ENCODE results near the gene JAK2. TPM values are rescaled to one million over a fixed set of nuclear protein-coding genes. Genes with fewer than 3 reads are reported as not detected.

JAK2 gene
- total RNA-seq, 1 donor from 2014 or later = 28.7 TPM

DNA sequence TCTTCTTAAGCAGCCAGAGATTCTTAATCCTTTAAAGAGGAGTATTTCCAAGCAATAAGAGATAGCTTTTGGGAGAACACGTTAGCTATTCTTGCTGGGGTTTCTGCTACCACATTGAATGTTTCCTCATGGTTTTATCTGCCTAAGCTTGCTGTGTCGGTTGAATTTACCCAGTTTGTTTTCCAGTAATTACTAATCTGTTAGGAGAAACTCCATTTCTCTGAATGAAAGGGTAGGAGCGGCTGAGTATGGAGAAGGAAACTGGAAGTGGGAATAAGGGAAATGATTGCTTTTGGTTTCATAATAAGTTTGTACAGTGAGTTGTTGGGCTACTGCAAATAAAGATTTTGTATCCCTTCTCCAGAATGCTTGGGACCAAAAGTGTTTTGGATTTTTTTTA is 1.2 kb downstream of the JAK2 start:
- H3K36me3 ChIP-seq = peaks cover 8% of the 10 kb centered on the region
- peak overlapping the region; percentile 99 for H3K27ac ChIP-seq (replicated peaks)
- no peak for DNase-seq
- intact Hi-C loops (cut with micrococcal nuclease) = no loop called here
- no peaks in the 10 kb centered on the region for H3K27me3 ChIP-seq (ENCODE audit: low read depth)
- TF ChIP-seq, protein P1, sequence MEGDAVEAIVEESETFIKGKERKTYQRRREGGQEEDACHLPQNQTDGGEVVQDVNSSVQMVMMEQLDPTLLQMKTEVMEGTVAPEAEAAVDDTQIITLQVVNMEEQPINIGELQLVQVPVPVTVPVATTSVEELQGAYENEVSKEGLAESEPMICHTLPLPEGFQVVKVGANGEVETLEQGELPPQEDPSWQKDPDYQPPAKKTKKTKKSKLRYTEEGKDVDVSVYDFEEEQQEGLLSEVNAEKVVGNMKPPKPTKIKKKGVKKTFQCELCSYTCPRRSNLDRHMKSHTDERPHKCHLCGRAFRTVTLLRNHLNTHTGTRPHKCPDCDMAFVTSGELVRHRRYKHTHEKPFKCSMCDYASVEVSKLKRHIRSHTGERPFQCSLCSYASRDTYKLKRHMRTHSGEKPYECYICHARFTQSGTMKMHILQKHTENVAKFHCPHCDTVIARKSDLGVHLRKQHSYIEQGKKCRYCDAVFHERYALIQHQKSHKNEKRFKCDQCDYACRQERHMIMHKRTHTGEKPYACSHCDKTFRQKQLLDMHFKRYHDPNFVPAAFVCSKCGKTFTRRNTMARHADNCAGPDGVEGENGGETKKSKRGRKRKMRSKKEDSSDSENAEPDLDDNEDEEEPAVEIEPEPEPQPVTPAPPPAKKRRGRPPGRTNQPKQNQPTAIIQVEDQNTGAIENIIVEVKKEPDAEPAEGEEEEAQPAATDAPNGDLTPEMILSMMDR (IDR thresholded peaks at IDR 0.05; ENCODE audit: borderline replicate concordance) = no peak
- H3K4me1 ChIP-seq = peaks cover 67% of the 10 kb centered on the region
- peak overlapping the region; percentile 84 for H3K4me3 ChIP-seq
- no peaks in the 10 kb centered on the region for H3K9me3 ChIP-seq (replicated peaks)

DNA sequence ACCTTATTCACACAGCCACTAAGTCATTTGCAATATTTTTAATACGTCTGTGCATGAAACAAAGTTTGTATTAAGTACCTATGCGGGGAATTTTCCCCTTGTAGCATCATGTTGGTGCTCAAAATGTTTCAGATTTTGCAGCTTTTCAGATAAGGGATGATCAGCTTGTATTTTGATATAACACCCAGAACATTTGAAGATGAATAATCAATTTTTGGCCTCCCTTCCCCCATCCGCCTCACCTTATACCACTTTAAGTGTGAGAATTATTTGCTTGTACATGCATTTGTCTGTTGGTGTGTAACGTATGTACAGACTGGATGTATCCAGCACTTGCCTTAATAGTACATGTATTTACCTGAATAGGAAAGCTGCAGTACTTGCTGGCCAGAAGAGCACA is 1.7 kb downstream of the JAK2 start:
- Histone ChIP-seq H3K4me3 (peak overlapping the region; percentile 84), H3K27ac (replicated peaks) (peak overlapping the region; percentile 99), H3K9me3 (replicated peaks) (no peaks in the 10 kb centered on the region), H3K4me1 (peaks cover 67% of the 10 kb centered on the region), H3K27me3 (ENCODE audit: low read depth) (no peaks in the 10 kb centered on the region), H3K36me3 (peaks cover 12% of the 10 kb centered on the region)
- TF ChIP-seq, protein P1 (IDR thresholded peaks at IDR 0.05; ENCODE audit: borderline replicate concordance) = no peak
- no peak for DNase-seq
- intact Hi-C loops (cut with micrococcal nuclease) = no loop called here

GRCh38 chr9:4987961-4988421 is 2.9 kb downstream of the JAK2 start:
- intact Hi-C loops (cut with micrococcal nuclease) = loop anchor here (2.0 kb wide), 1 partner anchor 225 kb away; no protein-coding TSS in a partner anchor
- peaks cover 7% of the 10 kb centered on the region for H3K9me3 ChIP-seq (replicated peaks)
- H3K4me1 ChIP-seq = peaks cover 67% of the 10 kb centered on the region
- H3K4me3 ChIP-seq = peak overlapping the region; percentile 15
- H3K36me3 ChIP-seq = peaks cover 24% of the 10 kb centered on the region
- no peak overlapping the region for H3K27ac ChIP-seq (replicated peaks)
- no peaks in the 10 kb centered on the region for H3K27me3 ChIP-seq (ENCODE audit: low read depth)
- no peak for DNase-seq
- TF ChIP-seq, protein P1 (IDR thresholded peaks at IDR 0.05; ENCODE audit: borderline replicate concordance) = peak; percentile 76

DNA sequence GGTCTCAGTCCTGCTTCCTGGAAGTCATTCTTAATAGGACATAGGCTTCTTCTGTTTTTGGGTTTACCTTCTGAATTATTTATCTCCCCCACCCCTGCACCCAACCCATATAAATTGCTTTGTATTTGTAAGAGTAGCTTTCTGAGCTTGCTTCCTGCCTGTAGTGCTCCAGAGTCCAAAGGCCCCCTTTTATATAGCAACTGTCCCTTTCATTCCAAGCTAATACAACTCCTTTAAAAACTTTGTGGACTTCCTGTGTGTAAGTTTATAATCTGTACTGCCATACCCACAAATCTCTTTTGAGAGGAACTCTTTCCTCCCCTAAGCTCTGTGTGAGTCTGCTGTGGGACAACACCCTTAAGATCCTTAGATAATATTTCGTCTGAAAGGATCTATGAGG is 7.8 kb downstream of the JAK2 start:
- intact Hi-C loops (cut with micrococcal nuclease) = no loop called here
- Histone ChIP-seq H3K27ac (replicated peaks) (no peak overlapping the region), H3K9me3 (replicated peaks) (peaks cover 11% of the 10 kb centered on the region), H3K4me1 (peaks cover 20% of the 10 kb centered on the region), H3K4me3 (no peak overlapping the region), H3K27me3 (ENCODE audit: low read depth) (no peaks in the 10 kb centered on the region), H3K36me3 (peaks cover 35% of the 10 kb centered on the region)
- TF ChIP-seq, protein P1 (IDR thresholded peaks at IDR 0.05; ENCODE audit: borderline replicate concordance) = no peak
- DNase-seq = no peak

GRCh38 chr9:4994166-4994890 is 9.3 kb downstream of the JAK2 start:
- Histone ChIP-seq H3K4me3 (no peak overlapping the region), H3K9me3 (replicated peaks) (peaks cover 11% of the 10 kb centered on the region), H3K27me3 (ENCODE audit: low read depth) (no peaks in the 10 kb centered on the region), H3K4me1 (peaks cover 6% of the 10 kb centered on the region), H3K36me3 (peaks cover 38% of the 10 kb centered on the region), H3K27ac (replicated peaks) (no peak overlapping the region)
- TF ChIP-seq, protein P1 (IDR thresholded peaks at IDR 0.05; ENCODE audit: borderline replicate concordance) = no peak
- intact Hi-C loops (cut with micrococcal nuclease) = no loop called here
- no peak for DNase-seq
